Hindlimb muscle (tissue), 1 donor: ENCODE data around the gene RPA3. TPM values are rescaled to one million over a fixed set of nuclear protein-coding genes. Genes with fewer than 3 reads are reported as not detected.

ENCODE experiments used
- DNase-seq: peaks from one replicate; pipeline ENCODE4 v3.0.0-alpha.2; 2013
- polyA plus RNA-seq: library from polyadenylated mRNA; unstranded; fragments of 120-200 nt; gene quantifications from one replicate; pipeline ENCODE4 v1.2.1, GENCODE V29; 2013; ENCODE audit not compliant: insufficient read length

The RPA3 gene
- polyA plus RNA-seq: 17.7 TPM

GRCh38 chr7:7718492-7718891, at the start of gene RPA3:
Gene RPA3 (minus strand): TSS chr7:7718607. CDS start chr7:7640418, 78,189 bp downstream.
- no peak for DNase-seq

GRCh38 chr7:7766671-7767070, 48.3 kb upstream of the RPA3 start:
- DNase-seq: no peak

GRCh38 chr7:7765422-7765821, 47.0 kb upstream of the RPA3 start:
- DNase-seq: no peak

DNA sequence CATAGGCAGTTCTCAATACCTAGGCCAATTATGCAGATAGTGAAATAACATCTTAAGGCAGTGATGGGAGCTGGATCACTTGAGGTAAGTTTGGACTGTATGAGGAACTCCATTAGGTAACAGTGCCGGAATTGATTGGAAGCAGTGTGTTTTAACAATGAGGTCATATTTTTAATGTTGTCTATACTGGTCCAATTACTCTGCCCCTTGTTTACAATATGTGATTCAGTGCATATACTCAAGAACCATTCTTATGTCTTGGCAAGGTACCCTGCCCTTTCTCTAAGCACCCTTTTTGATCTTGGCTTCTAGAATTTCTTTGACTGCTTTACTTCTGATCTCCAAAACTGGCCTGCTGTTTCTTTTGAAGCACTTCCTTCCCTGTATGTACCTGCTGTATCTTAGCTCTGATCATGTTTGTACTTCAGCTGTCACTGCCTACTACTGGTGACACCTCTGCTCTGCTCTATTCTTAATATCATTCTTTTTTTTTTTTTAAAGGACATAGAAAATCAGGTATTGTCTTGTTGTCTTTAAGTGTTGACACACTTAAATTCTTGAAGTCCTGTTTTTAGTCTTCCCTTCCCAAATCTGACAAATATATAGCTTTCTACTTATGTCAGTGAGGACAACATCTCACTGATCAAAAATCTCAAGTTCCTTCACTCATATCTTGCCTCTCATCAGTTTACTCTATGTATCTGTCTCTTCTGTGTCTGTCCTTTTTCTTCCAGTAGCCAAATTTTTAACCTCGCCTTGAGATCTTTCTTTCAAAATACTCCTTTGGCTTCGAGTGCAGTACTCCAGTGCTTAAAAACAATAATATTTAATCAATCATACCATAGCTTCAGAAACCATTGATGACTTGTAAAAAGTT, 46.4 kb upstream of the RPA3 start:
- no peak for DNase-seq

- DNase-seq: no peak
These were observed 43.8 kb upstream of the RPA3 start for GRCh38 chr7:7761974-7762779.

DNA sequence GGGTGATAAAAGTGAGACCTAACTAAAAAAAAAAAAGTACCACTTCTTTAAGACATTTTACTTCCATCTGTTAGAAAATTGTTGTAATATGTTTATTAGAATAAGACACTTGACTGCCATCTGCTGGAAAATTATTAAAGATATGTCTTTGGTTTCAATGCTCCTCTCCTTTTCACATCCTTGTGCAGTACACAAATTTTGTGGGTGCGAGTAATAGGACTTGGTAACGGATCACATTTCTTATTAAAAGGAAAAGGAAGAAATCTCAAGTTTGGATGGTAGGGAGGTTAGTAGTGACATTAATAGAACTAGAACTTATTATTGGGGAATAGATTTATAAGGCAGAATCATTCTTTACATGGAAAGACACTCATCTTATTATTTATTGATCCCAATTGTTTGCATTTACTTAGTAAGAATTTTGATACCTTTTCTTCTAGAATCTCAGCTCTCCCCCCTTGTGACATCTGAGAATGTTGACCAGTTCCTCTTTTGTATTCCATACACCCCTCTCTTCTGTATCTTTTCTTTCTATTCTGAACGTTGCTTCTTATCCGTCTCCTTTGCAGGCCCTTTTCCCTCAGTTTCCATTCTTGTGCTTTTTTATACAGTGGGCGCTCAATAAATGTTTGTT, 43.0 kb upstream of the RPA3 start:
- peak; percentile 54 for DNase-seq

- DNase-seq: no peak
These were observed 39.2 kb upstream of the RPA3 start for GRCh38 chr7:7757576-7757975.

DNA sequence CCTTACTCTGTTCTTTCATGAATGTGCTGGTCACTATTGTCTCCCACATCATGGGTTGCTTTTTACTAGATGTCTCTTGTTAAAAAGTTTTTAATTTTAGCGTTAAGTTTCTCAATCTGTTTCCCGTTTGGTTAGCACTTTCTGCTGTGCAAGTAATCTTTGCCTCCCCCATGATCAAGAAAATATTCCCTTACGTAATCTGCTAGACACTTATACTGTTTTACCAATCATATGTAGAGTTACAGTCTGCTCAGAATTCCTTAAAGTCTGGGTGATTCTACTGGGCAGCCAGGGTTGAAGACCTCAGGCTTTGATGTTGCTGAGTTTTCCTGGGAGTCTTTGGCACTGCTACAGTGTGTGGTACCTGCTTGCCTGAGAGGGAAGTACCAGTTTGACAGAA, 38.2 kb upstream of the RPA3 start:
- DNase-seq: no peak

- no peak for DNase-seq
These were observed 33.1 kb upstream of the RPA3 start for GRCh38 chr7:7751243-7752092.

GRCh38 chr7:7750571-7751242, 32.3 kb upstream of the RPA3 start:
- no peak for DNase-seq

DNA sequence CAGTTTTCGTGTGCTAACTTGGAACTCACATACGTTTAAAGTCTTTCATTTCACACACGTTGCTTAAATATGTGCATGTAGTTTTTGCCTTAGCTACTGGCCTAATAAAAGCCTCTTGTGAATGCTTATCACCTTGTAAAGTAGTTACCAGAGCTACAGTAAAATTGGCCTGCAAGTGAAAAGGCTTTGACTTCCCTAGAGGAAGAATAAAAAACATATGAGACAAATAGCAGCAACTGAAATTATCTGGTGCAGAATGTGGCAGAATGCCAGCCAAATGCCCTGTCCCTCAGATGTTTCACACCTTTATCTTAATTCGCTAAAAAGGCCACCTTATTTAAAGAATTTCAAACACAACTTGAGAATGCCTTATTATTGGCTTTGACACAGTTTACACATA, 28.1 kb upstream of the RPA3 start:
- DNase-seq: no peak

GRCh38 chr7:7745966-7746365, 27.6 kb upstream of the RPA3 start:
- DNase-seq: no peak

DNA sequence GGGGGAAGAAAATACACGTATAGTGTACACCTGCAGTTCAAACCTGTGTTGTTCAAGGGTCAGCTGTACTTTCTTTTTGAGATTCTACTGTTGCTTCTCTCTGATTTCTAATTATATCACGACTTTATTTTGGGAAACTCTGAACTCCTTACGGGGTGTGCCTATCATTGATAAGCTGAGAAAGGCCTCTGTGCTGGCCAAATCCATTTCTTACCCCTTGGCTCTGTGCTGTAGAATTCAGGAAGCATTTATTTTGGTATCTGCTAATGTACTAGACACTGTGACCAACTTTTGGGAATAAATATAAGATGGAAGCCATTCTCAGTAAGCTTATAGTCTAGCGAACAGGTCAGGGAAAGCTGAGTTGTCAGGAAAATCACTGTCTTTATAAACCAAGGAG, 26.9 kb upstream of the RPA3 start:
- no peak for DNase-seq

- DNase-seq: no peak
These were observed 23.8 kb upstream of the RPA3 start for GRCh38 chr7:7742223-7742622.

GRCh38 chr7:7740037-7740355, 21.6 kb upstream of the RPA3 start:
- no peak for DNase-seq

GRCh38 chr7:7739204-7740036, 21.0 kb upstream of the RPA3 start:
- DNase-seq: no peak

GRCh38 chr7:7738622-7739021, 20.2 kb upstream of the RPA3 start:
- no peak for DNase-seq

DNA sequence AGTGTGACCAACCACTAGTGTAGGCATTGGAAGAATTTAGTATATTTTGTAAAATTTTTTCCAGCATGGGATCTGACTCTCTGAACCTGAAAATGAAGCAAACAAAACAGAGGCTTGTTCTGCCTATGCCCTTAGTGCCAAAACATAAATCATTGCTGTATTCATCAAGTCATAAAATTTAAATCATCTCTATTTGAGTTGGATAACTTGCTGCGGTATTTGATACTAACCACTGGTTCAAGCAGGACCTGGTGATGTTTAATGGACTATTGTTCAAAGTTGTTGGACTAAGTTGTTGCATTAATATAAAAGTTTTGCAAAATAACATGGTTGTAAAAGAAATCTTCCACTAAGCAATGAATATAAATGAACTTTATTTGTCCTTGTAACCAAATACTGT, 19.8 kb upstream of the RPA3 start:
- DNase-seq: no peak

DNA sequence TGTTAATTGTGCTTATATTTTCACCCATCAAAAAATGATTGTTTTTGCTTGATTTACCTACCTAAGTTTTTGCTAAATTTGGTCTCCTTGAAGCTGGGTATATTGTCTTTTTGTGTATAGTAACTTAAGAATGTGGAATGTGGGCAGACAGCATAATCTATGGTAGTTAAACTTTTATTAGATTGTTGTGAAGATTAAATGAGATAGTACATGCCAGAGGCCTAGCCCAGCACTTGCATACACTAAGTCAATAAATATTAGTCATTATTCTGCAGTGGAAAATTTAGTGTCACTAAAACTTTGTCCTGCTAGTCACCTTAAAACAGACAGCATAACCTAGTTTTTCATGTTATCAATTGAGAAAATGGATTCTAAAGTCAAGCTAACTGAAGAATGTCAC, 19.3 kb upstream of the RPA3 start:
- DNase-seq: no peak

DNA sequence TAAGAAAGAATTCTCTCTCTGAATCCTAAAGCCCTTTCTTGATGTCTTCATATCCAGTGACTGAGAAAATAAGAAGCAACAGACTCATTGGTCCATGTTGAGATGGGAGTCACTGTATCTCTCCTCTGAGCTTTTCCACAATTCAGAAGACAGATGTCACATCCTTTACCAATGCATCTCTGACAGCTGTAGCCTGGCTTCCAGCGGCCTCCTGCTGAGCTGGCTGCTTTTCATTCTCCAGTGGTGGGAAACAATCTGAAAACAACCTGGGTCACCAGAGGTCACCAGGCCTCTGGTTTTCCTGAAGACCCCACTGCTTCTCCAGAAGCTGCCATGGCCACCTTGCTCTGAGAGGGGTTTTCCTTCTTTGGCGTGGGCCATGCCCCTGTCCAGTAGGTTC, 18.3 kb upstream of the RPA3 start:
- no peak for DNase-seq
